BLaER1 (cell line): ENCODE measurements around the gene UGT1A5.

ENCODE experiments used
- H3K27ac ChIP-seq: shearing (Covaris generic); formaldehyde crosslinking; 2 replicates; pipeline ENCODE4 v1.8.1; 2022
- H3K27me3 ChIP-seq: shearing (Covaris generic); formaldehyde crosslinking; 2 replicates; pipeline ENCODE4 v1.8.1; 2022
- H3K36me3 ChIP-seq: shearing (Covaris generic); formaldehyde crosslinking; 2 replicates; pipeline ENCODE4 v1.8.1; 2022
- H3K4me1 ChIP-seq: shearing (Covaris generic); formaldehyde crosslinking; 2 replicates; pipeline ENCODE4 v1.8.1; 2022
- H3K4me2 ChIP-seq: shearing (Covaris generic); formaldehyde crosslinking; 2 replicates; pipeline ENCODE4 v1.8.1; 2022
- H3K4me3 ChIP-seq: shearing (Covaris generic); formaldehyde crosslinking; 2 replicates; pipeline ENCODE4 v1.8.1; 2022
- H3K9ac ChIP-seq: shearing (Covaris generic); formaldehyde crosslinking; 2 replicates; pipeline ENCODE4 v1.8.1; 2022
- H3K9me3 ChIP-seq: shearing (Covaris generic); formaldehyde crosslinking; 2 replicates; pipeline ENCODE4 v1.8.1; 2022
- H4K20me1 ChIP-seq: shearing (Covaris generic); formaldehyde crosslinking; 2 replicates; pipeline ENCODE4 v1.8.1; 2022
- Cebpa-rat ChIP-seq: shearing (Covaris generic); IDR thresholded peaks from 2 replicates; pipeline ENCODE4 v1.8.1; 2022

Gene UGT1A5

GRCh38 chr2:233761040-233761769 is 48.5 kb downstream of the UGT1A5 start:
- no peak overlapping the region for H3K4me2 ChIP-seq
- H3K27me3 ChIP-seq: no peaks in the 10 kb centered on the region
- H3K9me3 ChIP-seq: no peaks in the 10 kb centered on the region

GRCh38 chr2:233764264-233764663 is 51.6 kb downstream of the UGT1A5 start:
- no peak for TF ChIP-seq Cebpa-rat
- Histone ChIP-seq H3K9me3 (no peaks in the 10 kb centered on the region), H3K4me1 (no peaks in the 10 kb centered on the region), H3K4me3 (no peak overlapping the region), H3K9ac (no peak overlapping the region), H3K36me3 (no peaks in the 10 kb centered on the region), H4K20me1 (no peaks in the 10 kb centered on the region), H3K4me2 (no peak overlapping the region), H3K27ac (no peak overlapping the region), H3K27me3 (no peaks in the 10 kb centered on the region)

More at GRCh38 chr2:233761040-233761769, 48.5 kb downstream of the UGT1A5 start:
- no peak overlapping the region for H3K4me3 ChIP-seq
- no peak overlapping the region for H3K27ac ChIP-seq
- H3K9ac ChIP-seq: no peak overlapping the region
- no peaks in the 10 kb centered on the region for H4K20me1 ChIP-seq
- H3K4me1 ChIP-seq: no peaks in the 10 kb centered on the region
- H3K36me3 ChIP-seq: no peaks in the 10 kb centered on the region
- no peak for TF ChIP-seq Cebpa-rat

GRCh38 chr2:233764761-233765160 is 52.1 kb downstream of the UGT1A5 start:
- no peak overlapping the region for H3K27ac ChIP-seq
- no peak overlapping the region for H3K4me3 ChIP-seq
- H3K4me2 ChIP-seq: no peak overlapping the region
- no peaks in the 10 kb centered on the region for H3K4me1 ChIP-seq
- H3K9me3 ChIP-seq: no peaks in the 10 kb centered on the region
- TF ChIP-seq Cebpa-rat: no peak
- no peak overlapping the region for H3K9ac ChIP-seq
- no peaks in the 10 kb centered on the region for H3K27me3 ChIP-seq
- H3K36me3 ChIP-seq: no peaks in the 10 kb centered on the region
- no peaks in the 10 kb centered on the region for H4K20me1 ChIP-seq

GRCh38 chr2:233766416-233766815 is 53.7 kb downstream of the UGT1A5 start:
- Histone ChIP-seq H3K36me3 (no peaks in the 10 kb centered on the region), H3K4me1 (no peaks in the 10 kb centered on the region), H3K9me3 (no peaks in the 10 kb centered on the region), H4K20me1 (no peaks in the 10 kb centered on the region), H3K27ac (no peak overlapping the region), H3K27me3 (no peaks in the 10 kb centered on the region), H3K9ac (no peak overlapping the region), H3K4me3 (no peak overlapping the region), H3K4me2 (no peak overlapping the region)
- TF ChIP-seq Cebpa-rat: no peak

- H4K20me1 ChIP-seq: no peaks in the 10 kb centered on the region
- H3K9ac ChIP-seq: no peak overlapping the region
- no peaks in the 10 kb centered on the region for H3K4me1 ChIP-seq
- no peaks in the 10 kb centered on the region for H3K9me3 ChIP-seq
- no peak overlapping the region for H3K27ac ChIP-seq
- H3K4me2 ChIP-seq: no peak overlapping the region
- H3K4me3 ChIP-seq: no peak overlapping the region
- TF ChIP-seq Cebpa-rat: no peak
- H3K27me3 ChIP-seq: no peaks in the 10 kb centered on the region
- no peaks in the 10 kb centered on the region for H3K36me3 ChIP-seq
Measured at GRCh38 chr2:233768076-233768475, 55.4 kb downstream of the UGT1A5 start.

GRCh38 chr2:233769260-233769659 is 56.6 kb downstream of the UGT1A5 start:
- H3K36me3 ChIP-seq: no peaks in the 10 kb centered on the region
- no peak overlapping the region for H3K9ac ChIP-seq
- TF ChIP-seq Cebpa-rat: no peak
- H3K4me2 ChIP-seq: no peak overlapping the region
- H3K4me1 ChIP-seq: no peaks in the 10 kb centered on the region
- no peak overlapping the region for H3K4me3 ChIP-seq
- H4K20me1 ChIP-seq: no peaks in the 10 kb centered on the region
- H3K27ac ChIP-seq: no peak overlapping the region
- no peaks in the 10 kb centered on the region for H3K9me3 ChIP-seq
- no peaks in the 10 kb centered on the region for H3K27me3 ChIP-seq

GRCh38 chr2:233772153-233772552 is 59.4 kb downstream of the UGT1A5 start:
- H3K4me3 ChIP-seq: no peak overlapping the region
- no peak for TF ChIP-seq Cebpa-rat
- H3K27me3 ChIP-seq: no peaks in the 10 kb centered on the region
- H3K4me1 ChIP-seq: no peaks in the 10 kb centered on the region
- no peak overlapping the region for H3K9ac ChIP-seq
- no peak overlapping the region for H3K27ac ChIP-seq
- no peaks in the 10 kb centered on the region for H3K36me3 ChIP-seq
- no peaks in the 10 kb centered on the region for H4K20me1 ChIP-seq
- peaks cover 21% of the 10 kb centered on the region for H3K9me3 ChIP-seq
- no peak overlapping the region for H3K4me2 ChIP-seq

- H3K27ac ChIP-seq: no peak overlapping the region
- H3K36me3 ChIP-seq: no peaks in the 10 kb centered on the region
- no peak for TF ChIP-seq Cebpa-rat
- H3K4me2 ChIP-seq: no peak overlapping the region
- no peaks in the 10 kb centered on the region for H4K20me1 ChIP-seq
- peaks cover 25% of the 10 kb centered on the region for H3K9me3 ChIP-seq
- no peak overlapping the region for H3K9ac ChIP-seq
- no peaks in the 10 kb centered on the region for H3K27me3 ChIP-seq
- no peak overlapping the region for H3K4me3 ChIP-seq
- no peaks in the 10 kb centered on the region for H3K4me1 ChIP-seq
Measured at GRCh38 chr2:233772583-233772982, 59.9 kb downstream of the UGT1A5 start.

GRCh38 chr2:233773854-233774253 is 61.1 kb downstream of the UGT1A5 start:
- H3K9me3 ChIP-seq: peaks cover 33% of the 10 kb centered on the region
- TF ChIP-seq Cebpa-rat: no peak
- no peak overlapping the region for H3K4me2 ChIP-seq
- no peak overlapping the region for H3K27ac ChIP-seq
- H3K4me3 ChIP-seq: no peak overlapping the region
- H3K9ac ChIP-seq: no peak overlapping the region
- H3K4me1 ChIP-seq: no peaks in the 10 kb centered on the region
- no peaks in the 10 kb centered on the region for H3K36me3 ChIP-seq
- H3K27me3 ChIP-seq: no peaks in the 10 kb centered on the region
- no peaks in the 10 kb centered on the region for H4K20me1 ChIP-seq

- Histone ChIP-seq H3K4me2 (no peak overlapping the region), H4K20me1 (no peaks in the 10 kb centered on the region), H3K4me1 (no peaks in the 10 kb centered on the region), H3K9ac (no peak overlapping the region), H3K27ac (no peak overlapping the region), H3K9me3 (peaks cover 33% of the 10 kb centered on the region), H3K36me3 (no peaks in the 10 kb centered on the region), H3K27me3 (no peaks in the 10 kb centered on the region), H3K4me3 (no peak overlapping the region)
- no peak for TF ChIP-seq Cebpa-rat
Measured at GRCh38 chr2:233775414-233775813, 62.7 kb downstream of the UGT1A5 start.

GRCh38 chr2:233778030-233778429 is 65.3 kb downstream of the UGT1A5 start, which contains the start of gene MROH2A:
Gene MROH2A (plus strand): TSS chr2:233778330. CDS start chr2:233779359, 1,029 bp downstream.
- no peak for TF ChIP-seq Cebpa-rat
- H4K20me1 ChIP-seq: no peaks in the 10 kb centered on the region
- no peak within 1 kb of the TSS for H3K9ac ChIP-seq
- no peaks in the 10 kb centered on the region for H3K4me1 ChIP-seq
- H3K27ac ChIP-seq: no peak within 1 kb of the TSS
- no peak within 1 kb of the TSS for H3K4me2 ChIP-seq
- no peak within 1 kb of the TSS for H3K4me3 ChIP-seq
- H3K9me3 ChIP-seq: peaks cover 33% of the 10 kb centered on the region
- no peaks in the 10 kb centered on the region for H3K36me3 ChIP-seq
- H3K27me3 ChIP-seq: no peaks in the 10 kb centered on the region
